GM12878 (cell line): Measurements from ENCODE around the gene TAF6. TPM values are rescaled to one million over a fixed set of nuclear protein-coding genes. Genes with fewer than 3 reads are reported as not detected.
A peak's percentile ranks its signal among the peaks of the same experiment; 100 is the strongest.

ENCODE experiments used
- ASH2L ChIP-seq: fragments of 300-600, 200-600 bp; sonication (generic); IDR thresholded peaks from 2 replicates; pipeline ENCODE4 v1.6.1; 2017; ENCODE audit warnings: low read depth, mild to moderate bottlenecking, borderline replicate concordance
- BMI1 ChIP-seq: fragments of 450-650 bp; IDR thresholded peaks from 2 replicates; pipeline ENCODE4 v1.6.1; 2016; ENCODE audit warnings: mild to moderate bottlenecking, moderate library complexity, borderline replicate concordance
- BRCA1 ChIP-seq: IDR thresholded peaks from 2 replicates; pipeline ENCODE4 v1.6.1; 2011; ENCODE audit warnings: low read depth, low read length, improper control_type of control experiment
- CHD4 ChIP-seq: fragments of 200-600 bp; sonication (generic); IDR thresholded peaks from 2 replicates; pipeline ENCODE4 v1.6.1; 2016; ENCODE audit warnings: mild to moderate bottlenecking
- EED ChIP-seq: sonication (generic); IDR thresholded peaks from 2 replicates; pipeline ENCODE4 v1.6.1; 2016; ENCODE audit warnings: antibody characterized with exemption, low read depth
- ETV6 ChIP-seq, 2 experiments: fragments of 450-650 bp in 1 of 2; IDR thresholded peaks in 1 of 2; conservative IDR thresholded peaks in 1 of 2; 2 replicates each; pipeline ENCODE4 v1.6.1; 2014; ENCODE audit warnings: antibody characterized with exemption in 1 of 2, borderline replicate concordance in 1 of 2, low read depth in 1 of 2, mild to moderate bottlenecking in 1 of 2, moderate library complexity in 1 of 2
- GATAD2B ChIP-seq: fragments of 450-650 bp; conservative IDR thresholded peaks from 2 replicates; pipeline ENCODE4 v1.6.1; 2017; ENCODE audit warnings: low read depth, mild to moderate bottlenecking, moderate library complexity
- HCFC1 ChIP-seq: fragments of 150-350 bp; IDR thresholded peaks from 2 replicates; pipeline ENCODE4 v1.6.1; 2014; ENCODE audit warnings: low read length
- HDAC6 ChIP-seq: fragments of 200-600 bp; sonication (generic); IDR thresholded peaks from one replicate; pipeline ENCODE4 v1.8.0; 2017; ENCODE audit warnings: antibody characterized with exemption; ENCODE audit not compliant: unreplicated experiment
- HDGF ChIP-seq: fragments of 450-650 bp; IDR thresholded peaks from 2 replicates; pipeline ENCODE4 v1.6.1; 2016; ENCODE audit warnings: antibody characterized with exemption
- LARP7 ChIP-seq: fragments of 450-650 bp; IDR thresholded peaks from 2 replicates; pipeline ENCODE4 v1.6.1; 2017; ENCODE audit warnings: mild to moderate bottlenecking
- NR2C1 ChIP-seq: fragments of 450-650 bp; IDR thresholded peaks from 2 replicates; pipeline ENCODE4 v1.6.1; 2017; ENCODE audit warnings: antibody characterized with exemption, mild to moderate bottlenecking, moderate library complexity
- NR2C2 ChIP-seq: IDR thresholded peaks from 2 replicates; pipeline ENCODE4 v1.6.1; 2011; ENCODE audit warnings: borderline replicate concordance, low read depth; ENCODE audit not compliant: control insufficient read depth, insufficient read length
- POLR2AphosphoS5 ChIP-seq: IDR thresholded peaks from 2 replicates; pipeline ENCODE4 v1.6.1; 2011; ENCODE audit warnings: mild to moderate bottlenecking, low read length, inconsistent platforms
- RBBP5 ChIP-seq: fragments of 200-600 bp; sonication (generic); conservative IDR thresholded peaks from 2 replicates; pipeline ENCODE4 v1.6.1; 2016
- STAT1 ChIP-seq: fragments of 450-650 bp; conservative IDR thresholded peaks from 2 replicates; pipeline ENCODE4 v1.6.1; 2014; ENCODE audit warnings: antibody characterized with exemption, mild to moderate bottlenecking
- TAF1 ChIP-seq: IDR thresholded peaks from 2 replicates; pipeline ENCODE4 v1.6.1; 2011; ENCODE audit warnings: mild to moderate bottlenecking, low read depth, low read length, borderline replicate concordance
- ZNF217 ChIP-seq: fragments of 450-650 bp; IDR thresholded peaks from 2 replicates; pipeline ENCODE4 v1.6.1; 2017; ENCODE audit warnings: antibody characterized with exemption, mild to moderate bottlenecking
- ZSCAN29 ChIP-seq: fragments of 450-650 bp; IDR thresholded peaks from 2 replicates; pipeline ENCODE4 v1.6.1; 2017; ENCODE audit warnings: mild to moderate bottlenecking, moderate library complexity
- polyA plus RNA-seq, 11 experiments: library from polyadenylated mRNA; depleted of rRNA in 4 of 11; unstranded in 6 of 11; stranded (reverse) in 5 of 11; fragments of >200 nt; fragmentation: Nextera tagmentation in 4 of 11; fragmentation: Illumina TruSeq in 1 of 11; extraction: Ambion mirVana in 4 of 11; extraction: Trizol in 1 of 11; gene quantifications; 1 replicate in 1 of 11; 2 replicates in 10 of 11; pipeline versions ENCODE4 v1.2.1 to v1.2.3, GENCODE V29; 2011 to 2016; ENCODE audit warnings: inconsistent platforms in 2 of 11, missing spikeins in 2 of 11, low read depth in 1 of 11
- total RNA-seq, 4 experiments: library from RNA; depleted of rRNA in 3 of 4; stranded (reverse); fragments of >200 nt in 3 of 4; fragmentation: Illumina TruSeq in 1 of 4; extraction: Trizol in 1 of 4; gene quantifications; 2 replicates each; pipeline versions ENCODE4 v1.2.1 to v1.2.3, GENCODE V29; 2013 to 2021
- TF ChIP-seq, protein P1 (sequence below): fragments of 450-650 bp; IDR thresholded peaks from 2 replicates; pipeline ENCODE4 v1.6.1; 2017; ENCODE audit warnings: mild to moderate bottlenecking
- TF ChIP-seq, protein P2 (sequence below): fragments of 150-350 bp; IDR thresholded peaks from 2 replicates; pipeline ENCODE4 v1.6.1; 2016; ENCODE audit warnings: low read depth, low read length
- TF ChIP-seq, protein P3 (sequence below): IDR thresholded peaks from 2 replicates; pipeline ENCODE4 v1.6.1; 2011; ENCODE audit warnings: low read depth, mild to moderate bottlenecking, low read length, moderate library complexity, borderline replicate concordance; ENCODE audit errors: extremely low read depth
- TF ChIP-seq, protein P4 (sequence below): fragments of 450-650 bp; conservative IDR thresholded peaks from 2 replicates; pipeline ENCODE4 v1.6.1; 2017; ENCODE audit warnings: mild to moderate bottlenecking, moderate library complexity

The TAF6 gene
- total and polyA plus RNA-seq, 10 of the 15 experiments (the other 5 are each of a cell fraction or from before 2014, with no cell fraction given): 0.27 to 42.6 (median 17.0) TPM

DNA sequence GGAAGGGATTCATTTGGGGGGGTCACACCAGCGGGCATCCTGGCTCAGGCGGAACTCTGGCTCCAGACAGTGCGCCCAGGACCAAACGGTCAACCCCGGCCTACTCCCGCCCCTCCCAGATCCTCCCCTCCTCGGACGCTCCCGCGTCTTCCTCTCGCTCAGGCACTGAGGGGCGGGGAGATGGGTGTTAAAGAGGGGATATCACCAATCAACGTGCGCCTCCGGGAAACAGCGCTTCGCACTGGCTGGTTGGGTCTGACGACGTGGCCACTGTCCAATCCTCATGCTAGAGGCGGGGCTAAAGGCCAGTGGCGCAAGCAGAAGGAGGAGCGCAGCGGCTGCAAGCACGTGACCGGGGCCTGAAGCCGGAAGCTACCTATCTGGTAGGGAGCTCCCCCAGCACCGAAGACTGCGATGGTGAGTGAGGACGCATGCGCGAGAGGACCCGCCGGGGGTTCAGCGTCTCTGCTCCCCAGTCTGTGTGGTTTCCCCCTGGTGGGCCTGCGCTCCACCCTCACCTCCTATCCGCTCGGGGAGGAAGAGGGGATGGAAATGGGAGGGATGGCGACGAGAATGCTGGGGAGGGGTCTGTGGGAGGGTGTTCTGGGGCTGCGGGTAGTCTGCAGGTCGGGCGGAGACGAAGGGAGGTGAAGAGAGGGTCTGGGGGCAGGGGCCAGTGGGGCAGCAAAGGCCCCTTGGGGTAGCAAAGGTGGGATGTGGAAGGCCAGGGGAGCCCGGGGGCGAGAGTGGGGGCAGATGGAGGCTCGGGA lies 29.6 kb upstream of the TAF6 start, which contains the start of gene LAMTOR4 (continued):
- TF ChIP-seq HDGF: peak; percentile 94; the same call in 1 of the 2 replicates
- TF ChIP-seq ASH2L: no peak
- TF ChIP-seq STAT1: no peak
- TF ChIP-seq ETV6 (conservative IDR thresholded peaks at IDR 0.05 in 1 of 2, IDR thresholded peaks at IDR 0.05 in 1 of 2; ENCODE audit: borderline replicate concordance in 1 of 2, low read depth in 1 of 2): no peak
- TF ChIP-seq LARP7: no peak; the same call in 1 of the 2 replicates
- no peak for TF ChIP-seq ZSCAN29
- TF ChIP-seq RBBP5: no peak
- TF ChIP-seq, protein P1, sequence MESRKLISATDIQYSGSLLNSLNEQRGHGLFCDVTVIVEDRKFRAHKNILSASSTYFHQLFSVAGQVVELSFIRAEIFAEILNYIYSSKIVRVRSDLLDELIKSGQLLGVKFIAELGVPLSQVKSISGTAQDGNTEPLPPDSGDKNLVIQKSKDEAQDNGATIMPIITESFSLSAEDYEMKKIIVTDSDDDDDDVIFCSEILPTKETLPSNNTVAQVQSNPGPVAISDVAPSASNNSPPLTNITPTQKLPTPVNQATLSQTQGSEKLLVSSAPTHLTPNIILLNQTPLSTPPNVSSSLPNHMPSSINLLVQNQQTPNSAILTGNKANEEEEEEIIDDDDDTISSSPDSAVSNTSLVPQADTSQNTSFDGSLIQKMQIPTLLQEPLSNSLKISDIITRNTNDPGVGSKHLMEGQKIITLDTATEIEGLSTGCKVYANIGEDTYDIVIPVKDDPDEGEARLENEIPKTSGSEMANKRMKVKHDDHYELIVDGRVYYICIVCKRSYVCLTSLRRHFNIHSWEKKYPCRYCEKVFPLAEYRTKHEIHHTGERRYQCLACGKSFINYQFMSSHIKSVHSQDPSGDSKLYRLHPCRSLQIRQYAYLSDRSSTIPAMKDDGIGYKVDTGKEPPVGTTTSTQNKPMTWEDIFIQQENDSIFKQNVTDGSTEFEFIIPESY: no peak
- no peak for TF ChIP-seq NR2C2
- no peak for TF ChIP-seq ZNF217
- no peak for TF ChIP-seq NR2C1
- no peak for TF ChIP-seq BRCA1
- TF ChIP-seq, protein P2, sequence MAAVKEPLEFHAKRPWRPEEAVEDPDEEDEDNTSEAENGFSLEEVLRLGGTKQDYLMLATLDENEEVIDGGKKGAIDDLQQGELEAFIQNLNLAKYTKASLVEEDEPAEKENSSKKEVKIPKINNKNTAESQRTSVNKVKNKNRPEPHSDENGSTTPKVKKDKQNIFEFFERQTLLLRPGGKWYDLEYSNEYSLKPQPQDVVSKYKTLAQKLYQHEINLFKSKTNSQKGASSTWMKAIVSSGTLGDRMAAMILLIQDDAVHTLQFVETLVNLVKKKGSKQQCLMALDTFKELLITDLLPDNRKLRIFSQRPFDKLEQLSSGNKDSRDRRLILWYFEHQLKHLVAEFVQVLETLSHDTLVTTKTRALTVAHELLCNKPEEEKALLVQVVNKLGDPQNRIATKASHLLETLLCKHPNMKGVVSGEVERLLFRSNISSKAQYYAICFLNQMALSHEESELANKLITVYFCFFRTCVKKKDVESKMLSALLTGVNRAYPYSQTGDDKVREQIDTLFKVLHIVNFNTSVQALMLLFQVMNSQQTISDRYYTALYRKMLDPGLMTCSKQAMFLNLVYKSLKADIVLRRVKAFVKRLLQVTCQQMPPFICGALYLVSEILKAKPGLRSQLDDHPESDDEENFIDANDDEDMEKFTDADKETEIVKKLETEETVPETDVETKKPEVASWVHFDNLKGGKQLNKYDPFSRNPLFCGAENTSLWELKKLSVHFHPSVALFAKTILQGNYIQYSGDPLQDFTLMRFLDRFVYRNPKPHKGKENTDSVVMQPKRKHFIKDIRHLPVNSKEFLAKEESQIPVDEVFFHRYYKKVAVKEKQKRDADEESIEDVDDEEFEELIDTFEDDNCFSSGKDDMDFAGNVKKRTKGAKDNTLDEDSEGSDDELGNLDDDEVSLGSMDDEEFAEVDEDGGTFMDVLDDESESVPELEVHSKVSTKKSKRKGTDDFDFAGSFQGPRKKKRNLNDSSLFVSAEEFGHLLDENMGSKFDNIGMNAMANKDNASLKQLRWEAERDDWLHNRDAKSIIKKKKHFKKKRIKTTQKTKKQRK: peak; percentile 49; the same call in 1 of the 2 replicates
- 0 out of 2 replicates have a peak, but pooled peaks have one; percentile 24 for TF ChIP-seq HCFC1
- TF ChIP-seq GATAD2B: peak; percentile 16; the same call in 1 of the 2 replicates
- TF ChIP-seq, protein P3, sequence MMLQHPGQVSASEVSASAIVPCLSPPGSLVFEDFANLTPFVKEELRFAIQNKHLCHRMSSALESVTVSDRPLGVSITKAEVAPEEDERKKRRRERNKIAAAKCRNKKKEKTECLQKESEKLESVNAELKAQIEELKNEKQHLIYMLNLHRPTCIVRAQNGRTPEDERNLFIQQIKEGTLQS: no peak
- TF ChIP-seq, protein P4, sequence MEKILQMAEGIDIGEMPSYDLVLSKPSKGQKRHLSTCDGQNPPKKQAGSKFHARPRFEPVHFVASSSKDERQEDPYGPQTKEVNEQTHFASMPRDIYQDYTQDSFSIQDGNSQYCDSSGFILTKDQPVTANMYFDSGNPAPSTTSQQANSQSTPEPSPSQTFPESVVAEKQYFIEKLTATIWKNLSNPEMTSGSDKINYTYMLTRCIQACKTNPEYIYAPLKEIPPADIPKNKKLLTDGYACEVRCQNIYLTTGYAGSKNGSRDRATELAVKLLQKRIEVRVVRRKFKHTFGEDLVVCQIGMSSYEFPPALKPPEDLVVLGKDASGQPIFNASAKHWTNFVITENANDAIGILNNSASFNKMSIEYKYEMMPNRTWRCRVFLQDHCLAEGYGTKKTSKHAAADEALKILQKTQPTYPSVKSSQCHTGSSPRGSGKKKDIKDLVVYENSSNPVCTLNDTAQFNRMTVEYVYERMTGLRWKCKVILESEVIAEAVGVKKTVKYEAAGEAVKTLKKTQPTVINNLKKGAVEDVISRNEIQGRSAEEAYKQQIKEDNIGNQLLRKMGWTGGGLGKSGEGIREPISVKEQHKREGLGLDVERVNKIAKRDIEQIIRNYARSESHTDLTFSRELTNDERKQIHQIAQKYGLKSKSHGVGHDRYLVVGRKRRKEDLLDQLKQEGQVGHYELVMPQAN: no peak
- no peak for TF ChIP-seq BMI1
- TF ChIP-seq EED: peak; percentile 14; the same call in 1 of the 2 replicates
- peak; percentile 28; the same call in 1 of the 2 replicates for TF ChIP-seq TAF1
- peak; percentile 78 for TF ChIP-seq POLR2AphosphoS5
- TF ChIP-seq CHD4: no peak
- TF ChIP-seq HDAC6: no peak
